Thymus (tissue), 14 donors: ENCODE results near the gene GPR15LG. TPM values are rescaled to one million over a fixed set of nuclear protein-coding genes. Genes with fewer than 3 reads are reported as not detected.
"Not testable (repeated sequence)": the region's sequence is repeated elsewhere in the genome, so short reads cannot be mapped to it uniquely, and the experiment has no call there.

Experiments used
- DNase-seq, 9 donors: peaks; one replicate each; pipeline ENCODE4 v3.0.0-alpha.2; 2013; ENCODE audit warnings: low spot score in 9 of 9, low read depth in 6 of 9, missing footprints in 1 of 9
- H3K27ac ChIP-seq, 2 donors: one replicate each; pipeline ENCODE4 v1.5.1; 2013; ENCODE audit warnings: control low read depth in 1 of 2, low read depth in 1 of 2, low read length in 1 of 2, mild to moderate bottlenecking in 1 of 2, moderate library complexity in 1 of 2
- H3K27me3 ChIP-seq, 2 donors: one replicate each; pipeline ENCODE4 v1.5.1; 2013; ENCODE audit warnings: low read length in 1 of 2; ENCODE audit not compliant: control insufficient read depth in 2 of 2, insufficient read depth in 1 of 2
- H3K36me3 ChIP-seq, 2 donors: one replicate each; pipeline ENCODE4 v1.5.1; 2013; ENCODE audit warnings: low read length in 1 of 2, mild to moderate bottlenecking in 1 of 2, moderate library complexity in 1 of 2; ENCODE audit not compliant: control insufficient read depth in 2 of 2, insufficient read depth in 2 of 2
- H3K4me1 ChIP-seq, 2 donors: one replicate each; pipeline ENCODE4 v1.5.1; 2013; ENCODE audit warnings: low read length in 2 of 2; ENCODE audit not compliant: control insufficient read depth in 2 of 2, insufficient read depth in 2 of 2
- H3K4me3 ChIP-seq, 2 donors: one replicate each; pipeline ENCODE4 v1.5.1; 2013; ENCODE audit warnings: low read length in 2 of 2, control low read depth in 1 of 2, mild to moderate bottlenecking in 1 of 2
- H3K9me3 ChIP-seq, 2 donors: one replicate each; pipeline ENCODE4 v1.5.1; 2013; ENCODE audit warnings: low read length in 1 of 2, mild to moderate bottlenecking in 1 of 2; ENCODE audit not compliant: control insufficient read depth in 2 of 2, insufficient read depth in 1 of 2
- WGBS: extraction: QIAGEN DNeasy Blood & Tissue Kit; methylation state at CpG from one replicate; pipeline ENCODE4 v1.1.7; 2013; 5-methylcytosine and 5-hydroxymethylcytosine counted together
- long read RNA-seq, 10 donors: transcript quantifications; one replicate each; lab custom pipeline, GENCODE V29; 2026
- polyA plus RNA-seq: library from polyadenylated mRNA; stranded (reverse); fragments of 200-250 nt; gene quantifications from one replicate; pipeline ENCODE4 v1.2.3, GENCODE V29; 2013
- total RNA-seq: library from RNA; stranded (reverse); fragments of 120-200 nt; gene quantifications from one replicate; pipeline ENCODE4 v1.2.4, GENCODE V29; 2013
- donor health status: healthy.

GPR15LG gene
- total RNA-seq (0.38 TPM), polyA plus RNA-seq (7.7 TPM)
- long read RNA-seq, donor 1, result 0 reads
- long read RNA-seq, donor 2, result 0 reads
- long read RNA-seq, donor 3, partial matches to known transcripts, result 0 of 1 reads
- long read RNA-seq, donor 3, other reads (novel, unspliced or antisense), result 0 of 1 reads
- long read RNA-seq, donor 4, result 0 reads
- long read RNA-seq, donor 5, result 0 reads
- long read RNA-seq, donor 6, result 0 reads
- long read RNA-seq, donor 7, result 0 reads
- long read RNA-seq, donor 8, result 0 reads
- long read RNA-seq, donor 9, result 0 reads
- long read RNA-seq, donor 10, result 0 reads

DNA sequence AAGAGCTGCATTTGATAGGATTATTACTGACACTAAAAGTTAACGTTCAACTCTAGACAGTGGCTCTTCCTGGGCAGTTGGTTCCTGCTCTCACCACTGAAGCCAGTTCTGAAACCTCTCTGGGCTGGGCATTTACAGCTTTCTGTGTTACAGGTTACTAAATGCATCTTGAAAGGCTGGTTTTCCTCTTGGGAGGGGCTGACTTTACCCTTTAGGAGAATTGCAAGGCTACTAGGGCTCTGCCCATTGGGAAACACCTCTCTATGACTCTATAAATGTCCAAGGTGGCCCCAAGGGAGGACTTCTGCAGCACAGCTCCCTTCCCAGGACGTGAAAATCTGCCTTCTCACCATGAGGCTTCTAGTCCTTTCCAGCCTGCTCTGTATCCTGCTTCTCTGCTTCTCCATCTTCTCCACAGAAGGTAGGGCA is at the start of gene GPR15LG:
GPR15LG (plus strand) TSS at position 301 of the 429 bp plus-strand sequence; CDS start at position 352, 51 bp downstream.
- H3K9me3 ChIP-seq, result no peaks in the 10 kb centered on the region
- H3K4me3 ChIP-seq, result no peak within 1 kb of the TSS
- peaks cover 5 to 20% of the 10 kb centered on the region in 2 donors for H3K4me1 ChIP-seq
- peaks cover 0 to 2% of the 10 kb centered on the region in 2 donors for H3K36me3 ChIP-seq
- no peaks in the 10 kb centered on the region for H3K27me3 ChIP-seq
- DNase-seq, result no peak
- peak within 1 kb of the TSS in 1 of 2 donors; percentile 46 for H3K27ac ChIP-seq
- WGBS, result 96% methylated on average over 2 of the region's 2 CpGs

DNA sequence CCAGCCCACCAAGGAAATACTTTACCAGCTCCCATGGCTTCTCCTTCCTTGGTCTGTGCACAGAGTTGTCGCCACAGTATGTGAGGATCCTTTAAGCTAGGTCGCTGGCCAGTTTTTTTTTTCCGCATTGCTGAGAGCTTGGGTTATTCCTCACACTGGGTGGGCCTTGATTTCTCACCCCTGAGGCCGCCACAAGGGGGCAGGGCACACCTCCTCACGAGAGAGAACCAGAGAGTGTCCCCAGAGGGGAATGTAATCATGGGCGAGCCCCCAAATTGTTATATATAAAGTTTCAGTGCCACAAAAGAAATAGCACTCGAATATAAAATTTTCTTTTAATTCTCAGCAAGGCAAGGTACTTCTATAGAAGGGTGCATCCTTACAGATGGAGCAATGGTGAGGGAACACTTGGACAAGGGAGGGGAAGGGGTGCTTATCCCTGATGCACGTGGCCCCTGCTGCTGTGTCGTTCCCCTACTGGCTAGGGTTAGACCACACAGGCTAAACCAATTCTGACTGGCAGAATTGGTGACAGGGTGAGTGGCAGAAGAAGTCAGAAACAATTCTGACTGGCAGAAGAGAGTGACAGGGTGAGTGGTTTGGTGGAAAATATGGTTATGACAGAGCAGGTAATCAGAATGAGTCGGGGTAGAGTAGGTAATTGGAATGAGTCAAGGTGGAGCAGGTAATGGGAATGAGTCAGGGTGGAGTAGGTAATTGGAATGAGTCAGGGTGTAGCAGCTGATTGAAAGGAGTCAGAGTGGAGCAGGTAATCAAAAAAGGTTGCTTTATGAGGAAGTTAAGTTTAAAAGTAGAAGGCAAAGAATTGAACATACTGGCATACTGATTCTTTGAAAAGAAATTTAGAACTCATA is 47.5 kb upstream of the GPR15LG start:
- H3K4me3 ChIP-seq, DNase-seq, H3K27ac ChIP-seq, H3K9me3 ChIP-seq, H3K36me3 ChIP-seq, H3K4me1 ChIP-seq, H3K27me3 ChIP-seq: not testable (repeated sequence)
- 89% methylated on average over 10 of the region's 10 CpGs for WGBS

DNA sequence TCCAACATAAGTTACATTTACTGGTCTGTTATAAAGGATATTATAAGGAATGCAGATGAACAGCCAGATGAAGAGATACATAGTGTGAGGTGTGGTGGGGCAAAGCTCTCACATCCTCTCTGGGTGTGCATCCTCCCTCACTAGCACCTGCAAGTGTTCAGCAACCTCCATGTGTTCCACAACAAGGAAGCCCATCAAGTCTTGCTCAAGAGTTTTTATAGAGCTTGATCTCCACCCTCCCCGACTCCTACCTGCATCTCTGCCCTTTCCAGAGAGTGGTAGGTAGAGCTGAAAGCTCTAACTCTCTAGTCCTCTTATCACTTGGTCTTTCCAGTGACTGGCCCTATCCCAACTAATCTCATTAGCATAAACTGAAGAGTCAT is 46.8 kb upstream of the GPR15LG start:
- Histone ChIP-seq H3K27ac (no peak overlapping the region), H3K4me3 (no peak overlapping the region), H3K36me3 (no peaks in the 10 kb centered on the region), H3K27me3 (no peaks in the 10 kb centered on the region), H3K4me1 (no peaks in the 10 kb centered on the region), H3K9me3 (peaks cover 1 to 7% of the 10 kb centered on the region in 2 donors)
- WGBS, result 91% methylated on average over 1 of the region's 1 CpG
- no peak for DNase-seq

DNA sequence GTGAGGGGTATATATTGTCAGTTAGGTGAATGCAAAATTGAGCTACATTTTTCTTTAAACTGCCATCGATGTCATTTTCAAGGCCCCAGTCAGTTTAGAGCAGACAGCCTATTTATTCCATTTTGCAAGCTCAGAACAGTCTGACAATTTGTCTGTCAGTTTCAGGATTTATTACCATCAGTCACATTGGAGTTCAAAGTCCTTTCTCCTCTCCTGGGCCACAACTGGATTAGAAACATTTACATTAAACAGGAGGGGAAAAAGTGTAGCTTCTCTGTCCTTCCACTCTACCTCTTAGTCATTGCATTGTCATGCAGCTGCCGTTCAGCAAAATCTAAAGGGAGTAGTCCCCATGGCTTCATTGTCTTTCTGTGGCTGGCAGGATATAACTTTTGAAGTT is 37.8 kb upstream of the GPR15LG start:
- no peak for DNase-seq
- Histone ChIP-seq H3K9me3 (no peaks in the 10 kb centered on the region), H3K36me3 (no peaks in the 10 kb centered on the region), H3K27ac (no peak overlapping the region), H3K4me1 (peaks cover 10 to 11% of the 10 kb centered on the region in 2 donors), H3K4me3 (no peak overlapping the region), H3K27me3 (peaks cover 0 to 2% of the 10 kb centered on the region in 2 donors)
- WGBS, result 87% methylated on average over 2 of the region's 2 CpGs

DNA sequence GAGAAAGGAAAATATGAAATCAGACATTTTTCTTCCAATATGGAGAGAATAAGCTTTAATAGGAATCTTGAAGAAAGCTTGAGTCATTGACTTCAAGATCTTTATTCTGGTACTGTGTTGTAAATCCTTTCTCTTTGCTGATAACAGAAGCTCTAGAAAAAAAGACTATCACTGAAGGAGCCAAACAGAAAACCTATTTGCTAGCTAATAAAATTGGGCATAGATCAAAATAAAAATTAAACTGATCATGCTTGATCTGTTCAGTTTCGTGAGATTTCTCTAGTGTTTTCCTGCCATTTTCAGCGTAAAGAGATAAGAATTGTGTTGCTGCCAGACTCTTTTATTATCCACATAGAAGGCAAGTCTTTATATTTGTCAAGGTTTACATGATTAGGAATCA is 35.8 kb upstream of the GPR15LG start:
- Histone ChIP-seq H3K4me3 (no peak overlapping the region), H3K36me3 (peaks cover 0 to 8% of the 10 kb centered on the region in 2 donors), H3K9me3 (no peaks in the 10 kb centered on the region), H3K27ac (no peak overlapping the region), H3K27me3 (peaks cover 0 to 2% of the 10 kb centered on the region in 2 donors), H3K4me1 (peaks cover 10 to 11% of the 10 kb centered on the region in 2 donors)
- 97% methylated on average over 2 of the region's 2 CpGs for WGBS
- DNase-seq, result no peak

DNA sequence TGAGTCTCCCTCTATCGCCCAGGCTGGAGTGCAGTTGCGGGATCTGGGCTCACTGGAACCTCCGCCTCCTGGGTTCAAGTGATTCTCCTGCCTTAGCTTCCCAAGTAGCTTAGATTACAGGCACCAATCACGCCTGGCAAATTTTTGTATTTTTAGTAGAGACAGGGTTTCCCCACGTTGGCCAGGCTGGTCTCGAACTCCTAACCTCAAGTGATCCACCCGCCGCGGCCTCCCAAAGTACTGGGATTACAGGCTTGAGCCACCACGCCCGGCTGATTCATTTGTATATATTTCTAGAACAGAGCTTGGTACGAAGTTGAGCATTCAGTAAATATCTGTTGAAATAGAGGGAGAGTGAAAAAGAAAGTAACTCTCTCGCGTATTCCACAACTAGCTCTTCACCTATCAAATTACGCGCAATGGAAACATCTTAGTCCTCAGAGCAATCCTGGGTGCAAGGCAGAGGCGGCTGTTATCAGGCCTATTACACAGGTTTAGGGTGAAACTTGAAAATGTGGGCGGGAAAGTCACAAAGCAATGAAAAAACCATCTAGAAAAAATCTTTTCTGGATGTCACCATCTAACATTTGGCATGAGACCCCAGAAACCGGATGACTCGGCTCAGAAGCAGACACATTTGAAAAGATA is 35.0 kb upstream of the GPR15LG start:
- Histone ChIP-seq H3K4me1 (peaks cover 10 to 11% of the 10 kb centered on the region in 2 donors), H3K36me3 (peaks cover 0 to 15% of the 10 kb centered on the region in 2 donors), H3K9me3 (no peaks in the 10 kb centered on the region), H3K27ac (peak overlapping the region; percentile 71 to 75), H3K4me3 (peak overlapping the region; percentile 91 to 99), H3K27me3 (peaks cover 0 to 2% of the 10 kb centered on the region in 2 donors)
- 86% methylated on average over 20 of the region's 20 CpGs for WGBS
- DNase-seq, result no peak

DNA sequence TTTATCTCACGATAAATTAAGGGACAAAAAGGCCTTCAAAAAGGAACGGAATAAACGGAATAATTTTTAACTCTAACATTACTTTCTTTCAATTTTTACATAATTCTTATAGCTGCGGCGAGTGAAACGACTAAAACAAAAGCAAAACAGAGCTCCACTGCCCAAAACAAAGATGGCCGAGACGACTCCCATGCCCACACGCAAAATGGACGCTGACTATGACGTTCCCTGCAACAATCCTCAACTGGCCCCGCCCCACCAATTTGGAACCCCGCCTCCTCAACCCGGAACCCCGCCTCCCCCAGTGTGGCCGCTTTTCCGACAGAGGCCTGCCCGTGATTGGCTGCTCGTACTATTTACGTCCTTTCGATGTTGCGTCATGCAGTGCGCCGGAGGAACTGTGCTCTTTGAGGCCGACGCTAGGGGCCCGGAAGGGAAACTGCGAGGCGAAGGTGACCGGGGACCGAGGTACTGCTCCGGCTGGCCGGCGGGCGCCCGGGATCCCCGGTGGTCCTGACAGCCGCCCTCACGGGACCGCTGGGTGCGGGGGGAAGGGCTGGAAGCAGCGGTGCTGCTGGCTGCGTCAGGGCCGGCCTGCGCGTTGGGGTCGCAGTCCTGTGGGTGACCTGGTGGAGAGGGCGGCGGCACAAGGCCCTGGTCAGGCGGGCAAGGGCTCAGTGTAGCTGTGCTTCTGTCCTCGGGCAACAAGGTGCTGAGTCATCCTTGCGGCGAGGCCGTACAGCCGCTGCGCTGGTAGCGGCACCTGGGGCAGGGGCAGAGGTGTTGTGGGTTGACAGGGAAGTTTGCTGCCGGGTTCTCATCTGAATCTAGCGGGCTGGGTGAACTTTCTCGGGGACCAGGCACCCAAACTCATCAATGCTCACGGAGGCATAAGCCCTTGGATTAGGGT is 34.2 kb upstream of the GPR15LG start, which contains the start of gene GHITM:
GHITM (plus strand) TSS at position 384 of the 910 bp plus-strand sequence. CDS start 1,992 bp downstream, outside the sequence.
- under 1% methylated on average over 61 of the region's 61 CpGs for WGBS
- peak within 1 kb of the TSS; percentile 87 to 94 for H3K27ac ChIP-seq
- H3K4me3 ChIP-seq, result peak within 1 kb of the TSS; percentile 91 to 99

DNA sequence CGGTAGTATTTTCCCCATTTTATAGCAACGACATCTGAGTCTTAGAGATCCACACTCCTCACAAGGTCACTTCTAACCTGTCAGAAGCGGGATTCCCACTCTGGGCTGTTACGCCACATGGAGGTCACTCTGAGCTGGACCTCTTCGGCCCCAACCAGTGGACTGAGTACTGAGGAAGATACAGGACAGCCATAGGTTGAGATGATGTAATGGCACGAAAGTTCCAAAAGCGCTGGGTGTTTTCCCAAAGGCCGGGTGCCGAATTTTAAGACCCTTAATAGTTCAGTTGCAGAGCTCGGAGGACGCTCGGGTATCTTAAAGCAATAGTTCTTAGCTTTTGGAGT is 33.6 kb upstream of the GPR15LG start:
- Histone ChIP-seq H3K36me3 (peaks cover 2 to 25% of the 10 kb centered on the region in 2 donors), H3K27me3 (peaks cover 0 to 2% of the 10 kb centered on the region in 2 donors), H3K4me1 (peaks cover 10 to 11% of the 10 kb centered on the region in 2 donors), H3K9me3 (no peaks in the 10 kb centered on the region), H3K4me3 (peak overlapping the region; percentile 91 to 99), H3K27ac (peak overlapping the region in 1 of 2 donors; percentile 87)
- 16% methylated on average over 12 of the region's 12 CpGs for WGBS
- DNase-seq, result no peak

More for the DNA sequence above, 34.2 kb upstream of the GPR15LG start, which contains the start of gene GHITM:
- Histone ChIP-seq H3K27me3 (peaks cover 0 to 2% of the 10 kb centered on the region in 2 donors), H3K4me1 (peaks cover 10 to 11% of the 10 kb centered on the region in 2 donors), H3K9me3 (no peaks in the 10 kb centered on the region), H3K36me3 (peaks cover 2 to 19% of the 10 kb centered on the region in 2 donors)
- DNase-seq, result peak; percentile 94 to 99 (median 98)
